IPS-20b (cell line): ENCODE data around the gene PM20D2.
"Not testable (repeated sequence)": the region's sequence is repeated elsewhere in the genome, so short reads cannot be mapped to it uniquely, and the experiment has no call there.

ENCODE experiments used
- H3K27ac ChIP-seq: one replicate; pipeline ENCODE4 v1.5.1; 2013; ENCODE audit warnings: low read length
- H3K27me3 ChIP-seq: 2 replicates; pipeline ENCODE4 v1.6.1; 2013; ENCODE audit warnings: mild to moderate bottlenecking, low read length, inconsistent platforms; ENCODE audit not compliant: insufficient read depth
- H3K36me3 ChIP-seq: 2 replicates; pipeline ENCODE4 v1.6.1; 2013; ENCODE audit warnings: low read depth, mild to moderate bottlenecking, inconsistent platforms, low read length, moderate library complexity; ENCODE audit not compliant: insufficient read depth
- H3K4me1 ChIP-seq: 2 replicates; pipeline ENCODE4 v1.6.1; 2013; ENCODE audit warnings: mild to moderate bottlenecking, control low read depth, inconsistent platforms, low read length, moderate library complexity; ENCODE audit not compliant: insufficient read depth
- H3K4me3 ChIP-seq: 2 replicates; pipeline ENCODE4 v1.5.1; 2013; ENCODE audit warnings: mild to moderate bottlenecking, low read length, inconsistent platforms
- H3K9ac ChIP-seq: 2 replicates; pipeline ENCODE4 v1.6.1; 2013; ENCODE audit warnings: low read depth, mild to moderate bottlenecking, inconsistent platforms, low read length, moderate library complexity
- H3K9me3 ChIP-seq: 2 replicates; pipeline ENCODE4 v1.6.1; 2013; ENCODE audit warnings: mild to moderate bottlenecking, low read depth, low read length, inconsistent platforms; ENCODE audit not compliant: insufficient read depth

PM20D2 gene

DNA sequence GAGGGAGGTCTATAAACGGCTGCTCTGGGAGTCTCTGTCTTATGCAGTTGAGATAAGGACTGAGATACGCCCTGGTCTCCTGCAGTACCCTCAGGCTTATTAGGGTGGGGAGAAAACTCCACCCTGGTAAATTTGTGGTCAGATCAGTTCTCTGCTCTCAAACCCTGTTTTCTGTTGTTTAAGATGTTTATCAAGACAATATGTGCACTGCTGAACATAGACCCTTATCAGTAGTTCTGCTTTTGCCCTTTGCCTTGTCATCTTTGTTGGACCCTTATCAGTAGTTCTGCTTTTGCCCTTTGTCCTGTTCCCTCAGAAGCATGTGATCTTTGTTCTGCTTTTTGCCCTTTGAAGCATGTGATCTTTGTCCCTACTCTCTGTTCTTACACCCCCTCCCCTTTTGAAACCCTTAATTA, 17.6 kb upstream of the PM20D2 start:
- not testable (repeated sequence) for H3K4me3 ChIP-seq, H3K4me1 ChIP-seq, H3K36me3 ChIP-seq, H3K9ac ChIP-seq, H3K9me3 ChIP-seq, H3K27ac ChIP-seq
- peaks cover 24% of the 10 kb centered on the region for H3K27me3 ChIP-seq

DNA sequence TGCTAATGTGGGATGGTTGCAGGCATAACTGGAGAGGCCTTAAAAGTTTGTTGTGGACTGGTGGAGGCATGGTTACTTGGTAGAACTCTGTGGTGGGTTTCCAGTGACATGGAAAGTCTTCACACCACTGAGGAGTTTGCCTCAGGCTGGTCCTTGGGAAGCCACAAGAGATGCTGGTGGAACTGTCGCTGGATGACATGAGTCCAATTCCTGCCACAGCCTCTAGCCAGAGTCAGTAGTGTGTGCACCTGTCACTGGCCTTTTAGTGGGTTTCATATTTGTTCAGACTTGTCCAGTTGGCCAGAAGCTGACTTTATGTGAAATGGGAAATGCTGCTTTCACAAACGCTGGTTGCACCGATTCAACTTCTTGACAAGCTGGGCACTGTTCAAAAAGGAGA, 14.3 kb upstream of the PM20D2 start:
- H3K27ac ChIP-seq = no peak overlapping the region
- H3K4me3 ChIP-seq = no peak overlapping the region
- H3K9me3 ChIP-seq = no peaks in the 10 kb centered on the region
- H3K9ac ChIP-seq = no peak overlapping the region
- H3K27me3 ChIP-seq = peaks cover 56% of the 10 kb centered on the region
- peaks cover 4% of the 10 kb centered on the region; the same call in 1 of the 2 replicates for H3K4me1 ChIP-seq
- H3K36me3 ChIP-seq = no peaks in the 10 kb centered on the region

DNA sequence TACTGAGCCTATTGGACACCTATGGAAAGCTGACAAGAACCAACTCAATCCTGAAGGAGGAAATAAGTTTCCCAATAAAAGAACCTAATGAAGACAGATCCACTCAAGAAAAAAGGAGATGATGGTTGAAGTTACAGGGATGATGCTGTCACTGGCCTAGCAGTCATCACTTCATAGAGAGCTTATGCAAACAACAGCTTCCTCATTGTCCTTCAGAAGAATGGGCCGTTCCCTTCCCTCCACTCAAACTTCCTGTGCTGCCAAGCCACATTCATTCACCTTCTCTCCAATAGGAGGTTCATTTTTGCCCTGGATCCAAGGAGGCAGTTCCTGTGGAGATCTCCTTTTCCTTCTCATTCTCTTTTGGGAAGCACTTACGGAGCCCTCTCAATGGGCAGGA, 13.8 kb upstream of the PM20D2 start:
- peaks cover 61% of the 10 kb centered on the region for H3K27me3 ChIP-seq
- peaks cover 4% of the 10 kb centered on the region; the same call in 1 of the 2 replicates for H3K4me1 ChIP-seq
- no peak overlapping the region for H3K27ac ChIP-seq
- H3K36me3 ChIP-seq = no peaks in the 10 kb centered on the region
- H3K9ac ChIP-seq = no peak overlapping the region
- H3K9me3 ChIP-seq = no peaks in the 10 kb centered on the region
- H3K4me3 ChIP-seq = no peak overlapping the region

DNA sequence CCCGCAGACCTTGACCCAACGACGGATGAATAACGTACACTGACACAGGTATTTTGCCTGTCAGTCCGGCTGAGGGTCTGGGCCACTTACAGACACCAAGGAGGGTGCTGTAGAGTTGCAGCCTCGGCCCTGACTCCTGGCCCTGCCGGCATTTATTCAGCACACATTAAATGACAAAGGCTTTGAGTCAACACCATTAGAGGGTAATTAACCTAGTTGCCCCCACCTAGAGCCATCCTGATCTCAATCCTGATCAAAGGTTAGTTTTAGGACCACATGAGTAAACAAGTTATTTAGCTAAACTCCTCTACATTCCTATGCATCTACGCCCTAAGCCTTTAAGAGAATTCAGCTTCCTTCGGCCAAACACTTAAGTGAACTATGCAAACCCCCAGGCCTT, 11.9 kb upstream of the PM20D2 start:
- Histone ChIP-seq H3K4me3 (no peak overlapping the region), H3K9ac (no peak overlapping the region), H3K4me1 (peaks cover 4% of the 10 kb centered on the region; the same call in 1 of the 2 replicates), H3K27ac (no peak overlapping the region), H3K9me3 (no peaks in the 10 kb centered on the region), H3K36me3 (no peaks in the 10 kb centered on the region), H3K27me3 (peaks cover 67% of the 10 kb centered on the region)

DNA sequence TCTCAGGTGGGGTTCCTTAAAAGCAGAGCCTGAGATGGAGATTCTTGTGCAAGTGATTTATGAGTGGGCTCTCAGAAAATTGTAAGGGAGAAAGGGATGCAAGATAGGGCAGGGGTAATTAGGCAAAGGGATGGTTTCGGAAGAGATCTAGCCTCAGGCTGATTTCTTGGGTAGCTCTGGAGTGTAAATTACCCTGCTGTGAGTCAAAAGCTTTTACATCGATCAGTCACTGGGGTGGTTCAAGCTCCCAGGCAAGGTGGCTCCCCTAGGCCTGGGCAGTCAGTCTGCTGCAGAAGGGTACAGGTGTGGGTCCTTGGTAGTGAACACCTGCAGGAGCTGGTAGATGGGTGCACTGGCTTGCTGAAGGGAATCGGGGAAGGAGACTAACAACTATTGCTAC, 11.1 kb upstream of the PM20D2 start:
- Histone ChIP-seq H3K9ac (no peak overlapping the region), H3K27me3 (peaks cover 71% of the 10 kb centered on the region), H3K9me3 (no peaks in the 10 kb centered on the region), H3K27ac (no peak overlapping the region), H3K36me3 (no peaks in the 10 kb centered on the region), H3K4me1 (peaks cover 4% of the 10 kb centered on the region; the same call in 1 of the 2 replicates), H3K4me3 (no peak overlapping the region)

DNA sequence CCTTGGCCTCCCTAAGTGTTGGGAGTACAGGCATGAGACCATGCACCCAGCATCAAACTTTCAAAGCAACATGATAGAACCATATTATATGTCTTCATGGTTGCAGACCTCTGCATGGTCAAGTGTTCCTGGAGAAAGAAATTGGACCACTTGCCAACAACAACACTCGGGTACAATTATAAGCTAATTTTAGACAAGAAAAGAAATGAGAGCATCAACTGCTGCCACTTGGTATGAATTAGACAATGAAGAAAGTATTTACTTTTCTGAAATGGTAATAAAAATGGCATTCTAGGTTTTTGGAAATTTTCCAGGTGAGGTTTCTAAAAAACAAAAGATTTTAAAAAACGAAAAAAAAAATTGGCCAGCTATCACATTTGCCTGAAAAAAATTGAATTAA, 7.7 kb upstream of the PM20D2 start:
- Histone ChIP-seq H3K36me3 (no peaks in the 10 kb centered on the region), H3K4me3 (no peak overlapping the region), H3K9me3 (no peaks in the 10 kb centered on the region), H3K9ac (no peak overlapping the region), H3K27me3 (peaks cover 62% of the 10 kb centered on the region), H3K4me1 (peaks cover 4% of the 10 kb centered on the region; the same call in 1 of the 2 replicates), H3K27ac (no peak overlapping the region)

DNA sequence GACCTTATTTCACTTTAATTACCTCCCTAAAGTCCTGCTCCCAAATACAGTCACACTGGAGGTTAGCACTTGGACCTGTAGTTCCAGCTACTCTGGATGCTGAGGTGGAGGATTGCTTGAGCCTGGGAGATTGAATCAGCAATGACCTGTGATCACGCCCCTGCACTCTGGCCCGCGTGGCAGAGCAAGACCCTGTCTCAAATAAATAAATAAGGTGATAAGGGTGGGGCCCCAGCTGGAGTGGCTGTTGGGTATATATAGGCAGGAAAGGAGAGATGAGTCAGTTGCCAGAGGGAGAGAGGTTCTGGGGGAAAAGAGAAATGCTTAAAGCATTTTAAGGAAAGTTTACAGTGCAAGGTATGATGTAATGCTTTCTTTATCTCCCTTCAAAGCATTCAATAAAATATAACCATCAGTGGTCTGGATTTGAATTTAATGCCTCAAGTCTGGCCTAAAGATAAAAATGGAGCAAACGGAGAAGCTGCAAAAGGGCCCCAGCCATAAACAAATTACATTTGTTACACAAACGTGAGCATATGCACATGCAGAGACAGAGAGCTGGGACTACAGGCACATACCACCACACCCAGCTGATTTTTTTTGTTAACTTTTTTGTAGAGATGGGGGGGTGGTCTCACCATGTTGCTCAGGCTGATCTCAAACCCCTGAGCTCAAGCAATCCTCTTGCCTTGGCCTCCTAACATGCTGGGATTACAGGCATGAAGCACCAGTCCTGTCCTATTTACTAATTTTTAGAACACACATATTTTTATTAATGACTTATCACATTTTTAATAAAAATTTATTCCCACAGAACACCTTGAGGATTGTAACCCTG, 6.1 kb upstream of the PM20D2 start:
- H3K9me3 ChIP-seq = no peaks in the 10 kb centered on the region
- no peak overlapping the region for H3K27ac ChIP-seq
- peaks cover 60% of the 10 kb centered on the region for H3K27me3 ChIP-seq
- H3K36me3 ChIP-seq = no peaks in the 10 kb centered on the region
- no peak overlapping the region for H3K4me3 ChIP-seq
- H3K4me1 ChIP-seq = no peaks in the 10 kb centered on the region
- H3K9ac ChIP-seq = no peak overlapping the region

DNA sequence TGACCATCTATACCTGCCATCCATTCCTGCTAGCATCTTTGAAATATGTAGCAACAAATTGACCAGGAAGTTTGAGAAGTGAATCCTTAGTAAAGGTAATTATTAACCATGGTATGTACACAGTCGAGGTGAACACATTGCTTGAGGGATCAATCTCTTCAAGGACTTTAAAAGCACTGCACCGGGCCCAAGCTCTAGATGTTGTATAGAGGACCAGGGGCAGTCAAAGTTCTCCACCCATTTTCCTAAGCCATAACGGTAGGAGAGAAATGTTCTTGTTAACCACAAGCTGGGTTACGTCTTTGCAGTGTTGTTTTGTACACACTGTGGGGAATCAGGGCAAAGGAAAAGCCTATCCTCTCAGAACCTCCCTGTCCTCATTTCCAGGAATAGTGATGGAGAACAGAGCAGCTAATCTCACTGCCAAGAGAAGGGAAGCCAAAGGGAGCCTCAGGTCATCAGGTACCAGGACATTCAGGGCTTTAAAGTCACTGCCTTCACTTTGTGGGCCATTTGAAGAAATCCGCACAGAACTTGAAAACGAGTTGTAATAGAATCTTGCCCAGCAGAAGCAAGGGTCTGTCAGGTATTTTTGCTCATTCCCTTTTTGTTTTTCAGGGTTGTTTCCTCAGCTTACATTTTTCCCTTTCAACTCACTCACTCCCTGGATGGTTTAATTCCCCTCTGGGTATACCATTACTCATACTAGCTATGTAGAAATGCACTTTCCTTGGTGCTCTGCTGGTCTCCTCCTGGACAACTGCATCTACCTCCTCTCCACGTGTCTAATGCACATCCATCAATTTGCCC, 5.3 kb upstream of the PM20D2 start:
- peaks cover 60% of the 10 kb centered on the region for H3K27me3 ChIP-seq
- no peaks in the 10 kb centered on the region for H3K9me3 ChIP-seq
- no peak overlapping the region for H3K27ac ChIP-seq
- H3K4me1 ChIP-seq = peaks cover 2% of the 10 kb centered on the region; the same call in 1 of the 2 replicates
- no peak overlapping the region for H3K4me3 ChIP-seq
- H3K9ac ChIP-seq = no peak overlapping the region
- H3K36me3 ChIP-seq = no peaks in the 10 kb centered on the region

DNA sequence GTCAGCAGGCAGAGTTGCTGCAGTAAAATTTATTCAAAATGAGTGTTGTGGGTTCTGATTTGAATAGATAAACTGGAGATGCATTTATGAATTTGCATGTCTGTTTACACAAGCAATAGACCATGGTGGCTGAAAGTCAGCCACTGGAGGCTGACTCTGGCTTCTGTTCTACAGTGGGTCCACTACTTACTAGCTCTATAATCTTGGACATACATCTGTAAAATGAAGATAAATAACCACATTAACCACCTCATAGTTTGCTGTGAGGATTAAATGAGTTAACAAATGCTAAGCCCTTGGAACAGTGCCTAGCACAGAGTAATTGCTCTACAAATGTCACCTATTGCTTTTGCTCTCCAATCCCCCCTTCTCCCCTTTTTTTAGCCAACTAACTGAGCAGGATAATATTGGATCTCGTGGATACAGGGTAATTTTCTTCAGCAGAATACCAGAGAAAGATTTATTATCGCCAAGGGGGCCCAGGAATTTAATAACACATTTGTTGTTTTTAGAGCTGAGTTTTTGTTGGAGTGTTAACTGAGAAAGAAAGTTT, 1.4 kb upstream of the PM20D2 start:
- Histone ChIP-seq H3K27ac (no peak overlapping the region), H3K9me3 (no peaks in the 10 kb centered on the region), H3K4me1 (peaks cover 3% of the 10 kb centered on the region; the same call in 1 of the 2 replicates), H3K36me3 (no peaks in the 10 kb centered on the region), H3K4me3 (no peak overlapping the region), H3K9ac (no peak overlapping the region), H3K27me3 (peaks cover 65% of the 10 kb centered on the region)

DNA sequence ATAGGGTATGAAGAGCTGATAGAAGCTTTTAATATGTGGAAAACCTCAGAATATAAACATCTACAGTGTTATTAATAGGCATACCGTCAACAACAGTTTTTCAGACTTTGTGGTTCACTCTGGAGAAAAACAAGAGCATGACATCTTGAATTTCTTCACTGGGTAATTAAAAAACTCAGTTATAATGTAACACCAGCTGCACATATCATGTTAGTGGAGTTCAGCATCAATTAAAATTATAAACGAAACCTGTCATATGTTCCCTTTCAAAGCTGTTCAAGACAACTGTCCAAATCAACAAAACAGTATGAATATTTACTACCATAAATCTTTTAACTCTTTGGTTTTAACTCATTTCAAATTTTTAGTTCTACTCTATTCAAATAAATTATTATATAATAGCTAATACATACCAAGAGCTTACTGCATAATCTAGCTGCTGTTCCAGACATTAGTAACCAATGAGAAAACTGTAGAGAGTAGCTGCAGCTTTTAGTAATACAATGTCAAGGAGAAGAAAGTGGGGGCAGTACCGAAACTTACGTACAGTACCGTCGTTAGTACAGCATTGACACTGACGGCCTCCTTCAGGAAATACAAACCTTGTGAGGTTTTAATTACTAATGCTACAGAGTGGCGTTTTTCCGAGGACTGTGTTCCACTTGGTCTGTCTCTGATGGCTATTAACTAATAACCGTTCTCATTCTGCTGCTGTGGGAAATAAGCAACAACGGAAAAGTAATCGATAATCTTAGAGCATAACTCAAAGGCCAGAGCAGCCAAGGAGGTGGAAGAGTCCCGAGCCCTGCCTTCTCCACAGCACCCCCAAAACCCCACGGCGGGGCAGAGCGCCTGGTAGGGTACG, 532 bp upstream of the PM20D2 start:
- H3K9me3 ChIP-seq = no peaks in the 10 kb centered on the region
- peak overlapping the region; percentile 69 for H3K4me3 ChIP-seq
- peaks cover 65% of the 10 kb centered on the region for H3K27me3 ChIP-seq
- no peak overlapping the region for H3K27ac ChIP-seq
- H3K9ac ChIP-seq = peak overlapping the region; percentile 37; the same call in 1 of the 2 replicates
- no peaks in the 10 kb centered on the region for H3K36me3 ChIP-seq
- H3K4me1 ChIP-seq = peaks cover 3% of the 10 kb centered on the region; the same call in 1 of the 2 replicates
